HG03442 (cell line): ENCODE results near the gene GLIS1.

Source experiments
- ATAC-seq: cut with Tn5 transposase; IDR thresholded peaks from one replicate; pipeline ENCODE4 v1.9.1; 2021; ENCODE audit warnings: mild to moderate bottlenecking, moderate library complexity; ENCODE audit not compliant: unreplicated experiment

Gene GLIS1

DNA sequence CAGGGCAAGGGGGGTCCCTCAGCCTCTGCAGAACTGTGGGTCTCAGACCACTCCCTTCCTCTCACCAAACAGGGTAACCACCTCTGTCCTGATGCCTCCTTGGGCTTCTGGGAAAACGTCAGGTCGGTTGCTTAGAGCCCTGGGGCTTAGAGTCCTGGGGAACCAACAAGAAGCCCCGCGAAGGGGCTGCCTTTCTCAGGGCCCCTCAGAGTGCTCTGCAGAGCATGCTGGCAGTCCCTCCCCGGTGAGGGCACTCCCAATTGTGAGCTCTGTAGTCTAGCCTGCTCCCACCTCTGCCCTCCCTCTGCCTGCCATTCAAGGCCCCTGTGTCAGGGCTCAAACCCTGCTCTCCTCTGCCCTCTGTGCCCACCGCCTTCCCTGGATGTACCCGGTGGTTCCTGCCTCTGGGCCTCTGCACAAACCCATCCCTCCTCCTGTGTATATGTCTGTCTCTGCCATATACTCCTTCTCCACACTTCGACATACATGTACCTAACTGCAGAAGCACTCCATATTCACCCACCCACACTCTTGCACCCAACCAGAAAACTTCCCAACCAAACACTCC is 187.5 kb downstream of the GLIS1 start:
- no peak for ATAC-seq

DNA sequence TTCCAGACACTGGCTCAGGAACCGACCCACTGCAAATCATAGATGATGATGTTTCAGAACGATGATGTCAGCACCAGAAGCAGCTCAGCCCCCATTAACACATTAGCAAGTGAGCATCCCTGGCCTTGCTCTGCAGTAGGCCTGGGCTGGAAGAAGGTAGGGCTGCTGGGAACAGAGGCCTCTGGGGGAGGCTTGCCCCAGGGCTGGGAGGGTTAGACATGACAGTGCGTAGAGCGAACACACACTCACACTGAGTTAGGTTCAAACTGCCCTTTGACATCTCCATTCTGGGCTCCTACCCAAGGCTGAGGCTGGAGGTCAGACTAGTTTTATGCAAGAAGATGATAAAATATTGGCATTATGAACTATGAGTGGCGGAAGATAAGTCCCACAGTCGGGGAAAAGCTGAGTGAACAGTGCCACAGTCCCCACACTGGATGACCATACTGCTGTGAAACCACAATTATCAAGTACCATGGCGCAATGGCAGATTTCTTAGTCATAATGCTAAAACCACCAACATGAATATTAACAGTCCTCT is 188.7 kb downstream of the GLIS1 start:
- no peak for ATAC-seq

DNA sequence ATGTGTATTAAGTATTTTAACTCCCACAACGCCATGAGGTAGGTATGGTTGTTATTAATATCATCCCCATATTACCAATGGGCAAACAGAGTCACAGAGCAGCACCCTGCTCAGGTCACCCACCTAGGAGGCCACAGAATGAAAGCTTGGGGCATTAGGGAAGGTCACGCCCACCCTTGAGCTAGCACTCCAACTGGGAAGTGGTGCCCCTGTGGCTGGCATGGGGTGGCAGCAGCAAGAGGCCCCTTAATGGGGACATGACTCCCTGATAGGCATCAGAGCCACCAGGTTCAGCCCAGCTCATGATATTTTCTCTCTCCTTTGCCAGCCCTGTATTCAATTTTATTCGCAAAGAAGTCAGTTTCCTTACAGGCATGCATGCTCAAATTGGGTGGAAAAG is 189.2 kb downstream of the GLIS1 start:
- ATAC-seq = no peak

DNA sequence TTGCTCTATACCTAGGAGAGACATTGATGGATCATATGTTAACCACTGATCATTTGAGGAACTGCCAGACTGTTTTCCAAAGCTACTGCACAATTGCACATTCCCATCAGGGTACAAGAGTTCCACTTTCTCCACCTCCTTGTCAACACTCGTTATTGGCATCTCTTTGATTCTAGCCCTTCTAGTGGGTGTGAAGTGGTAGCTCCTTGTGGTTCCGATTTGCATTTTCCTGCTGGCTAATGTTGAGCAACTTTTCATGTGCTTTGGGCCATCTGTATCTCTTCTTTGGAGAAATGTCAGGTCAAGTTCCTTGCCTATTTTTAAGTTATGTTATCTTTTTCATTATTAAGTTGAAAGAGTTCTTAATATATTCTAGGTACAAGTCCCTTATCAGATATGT is 189.7 kb downstream of the GLIS1 start:
- ATAC-seq = no peak

DNA sequence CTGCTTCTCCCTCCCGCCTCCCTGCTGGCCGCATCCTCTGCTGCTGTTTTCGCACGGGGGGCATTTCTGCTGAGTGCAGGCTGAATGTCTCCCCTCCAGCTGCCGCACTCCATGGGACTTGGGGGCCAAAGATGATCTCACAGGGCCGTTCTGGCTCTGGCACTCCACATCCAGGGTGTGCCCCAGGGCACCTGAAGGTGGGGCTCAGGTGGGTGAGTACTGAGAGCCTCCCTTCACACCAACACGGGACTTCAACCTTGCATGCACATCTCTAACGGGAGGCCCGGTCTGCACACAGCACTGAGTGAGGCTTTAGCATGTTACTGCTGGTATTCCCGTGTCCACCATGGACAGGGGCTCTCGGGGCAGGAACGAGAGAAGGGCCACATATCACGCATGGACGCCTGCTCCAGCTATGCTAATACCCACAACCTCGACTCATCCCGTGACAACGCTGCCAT is 190.9 kb downstream of the GLIS1 start:
- no peak for ATAC-seq

DNA sequence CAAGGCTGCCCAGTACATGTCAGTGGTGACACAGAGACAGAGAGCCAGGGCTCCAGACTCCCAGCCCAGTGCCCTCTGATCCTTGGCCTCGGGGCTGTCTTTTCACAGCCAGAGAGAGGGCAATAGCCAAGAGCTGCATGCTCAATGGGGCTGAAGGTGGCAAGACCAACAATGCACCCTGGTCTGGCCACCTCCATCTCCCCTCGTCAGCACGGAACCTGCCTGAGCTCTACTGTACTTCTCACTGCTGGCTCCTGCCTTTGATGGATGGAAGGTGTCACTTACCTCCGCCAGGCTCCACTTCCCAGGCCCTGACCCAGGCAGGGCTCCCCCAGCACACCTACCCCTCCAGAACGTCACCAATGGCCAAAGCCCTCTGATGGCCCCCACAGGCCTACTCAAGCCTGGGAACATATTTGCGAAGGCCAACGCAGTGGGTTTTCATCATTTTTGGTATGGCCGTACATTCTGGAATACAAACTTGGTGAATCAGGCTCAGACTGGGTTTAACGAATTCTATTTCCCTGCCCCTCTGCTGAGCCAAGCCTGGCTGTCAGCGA is 191.7 kb downstream of the GLIS1 start:
- ATAC-seq = no peak

DNA sequence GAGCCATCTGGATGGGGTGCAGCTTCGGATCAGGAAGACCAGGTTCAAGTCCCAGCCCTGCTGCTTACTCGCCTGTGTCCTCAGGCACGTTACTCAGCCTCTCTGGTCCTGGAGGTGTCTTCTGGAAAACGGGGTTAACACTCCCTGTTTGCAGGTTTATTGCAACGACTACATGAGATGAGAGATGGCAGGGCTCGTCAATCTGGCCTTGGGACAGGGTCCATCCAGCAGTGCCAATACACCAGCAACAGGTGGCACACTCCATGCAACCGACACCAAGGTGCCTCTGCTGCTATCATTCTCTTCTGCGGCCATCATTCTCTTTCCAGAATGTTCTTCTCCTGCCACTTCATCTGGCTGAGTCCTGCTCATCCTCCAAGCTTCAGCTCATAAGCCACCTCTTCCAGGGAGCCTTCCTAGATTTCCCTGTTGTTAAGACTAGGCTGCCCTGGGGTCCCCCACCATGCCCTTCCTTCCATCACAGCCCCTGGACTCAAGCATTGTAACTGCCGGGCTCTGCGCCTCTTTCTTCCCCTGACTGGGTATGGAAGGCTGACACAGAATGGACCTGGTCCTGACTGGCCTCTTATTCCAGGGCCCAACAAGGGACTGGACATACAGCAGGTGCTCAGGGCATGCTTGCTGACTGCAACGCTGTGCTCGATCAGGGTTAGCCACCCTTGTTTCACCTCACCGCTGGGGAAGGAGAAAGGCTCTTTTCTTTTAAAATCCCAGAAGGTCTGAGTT is 192.4 kb downstream of the GLIS1 start:
- ATAC-seq = no peak

DNA sequence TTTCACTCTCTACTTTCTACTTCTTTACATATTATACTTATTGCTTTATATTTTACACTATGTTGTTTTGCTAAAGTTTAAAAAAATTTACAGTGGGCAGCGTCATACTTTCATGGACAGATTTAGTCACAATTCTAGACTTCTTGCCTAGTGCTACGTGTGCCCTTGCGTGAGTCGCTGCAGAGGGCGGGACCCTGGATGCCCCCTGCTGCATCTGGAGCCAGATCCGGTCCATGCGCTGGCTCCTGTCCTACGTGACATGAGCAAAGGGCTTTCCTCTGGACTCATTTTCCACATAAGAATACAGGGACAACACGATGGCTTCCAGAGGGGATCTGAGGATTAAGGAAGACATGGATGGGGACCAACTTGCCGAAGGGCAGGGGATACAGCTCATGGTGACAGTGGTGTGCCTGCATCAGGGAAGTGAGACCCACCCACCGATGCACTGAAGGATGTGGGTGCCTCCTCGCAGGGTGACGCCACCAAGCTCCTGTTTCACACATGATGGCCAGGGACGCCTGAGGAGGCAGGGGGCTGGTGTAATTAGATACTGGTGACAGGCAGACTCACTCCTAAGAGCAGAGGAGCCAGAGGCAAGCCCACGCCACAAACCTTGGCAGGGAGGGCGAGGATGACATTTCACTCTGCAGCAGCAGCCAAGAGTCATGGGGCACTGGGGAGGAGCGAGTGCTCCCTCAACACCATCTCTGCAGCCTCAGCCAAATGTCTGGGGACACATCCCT is 193.1 kb downstream of the GLIS1 start:
- no peak for ATAC-seq

DNA sequence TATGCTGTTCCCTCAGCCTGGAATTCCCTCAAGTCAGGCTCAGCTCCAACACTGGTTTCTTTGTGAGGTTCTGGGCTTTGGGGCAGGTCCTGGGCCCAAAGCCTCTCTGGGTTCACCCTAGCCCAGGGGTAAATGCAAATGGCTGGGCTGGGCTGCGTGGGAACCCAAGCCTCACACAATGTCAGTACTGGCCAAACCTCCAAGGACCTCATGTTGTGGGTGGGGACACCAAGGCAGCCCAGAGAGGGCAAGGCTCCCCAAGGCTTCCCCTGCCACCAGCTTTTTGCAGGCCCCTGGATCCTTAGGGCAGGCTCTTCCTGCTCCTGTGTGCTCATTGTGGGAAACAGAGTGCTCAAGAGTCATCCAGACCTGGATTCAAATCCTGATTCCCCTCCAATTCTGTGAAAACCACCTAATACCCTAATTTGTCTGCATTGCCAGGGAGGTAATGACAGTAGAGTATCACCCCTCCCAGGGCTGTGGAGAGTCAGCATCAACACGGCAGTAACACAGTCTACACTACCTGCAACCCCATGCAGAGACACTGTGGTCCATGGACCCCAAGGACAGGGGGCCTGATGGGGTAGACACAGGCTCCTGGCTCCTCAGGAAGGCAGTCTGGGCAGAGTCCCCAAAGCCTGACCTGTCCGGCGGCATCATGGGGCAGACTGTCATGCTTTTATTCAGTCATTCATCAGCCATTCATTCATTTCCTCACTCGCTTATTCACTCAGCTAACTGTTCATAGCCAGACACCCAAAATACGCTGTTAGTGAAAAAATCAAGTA is 194.0 kb downstream of the GLIS1 start:
- ATAC-seq = no peak

DNA sequence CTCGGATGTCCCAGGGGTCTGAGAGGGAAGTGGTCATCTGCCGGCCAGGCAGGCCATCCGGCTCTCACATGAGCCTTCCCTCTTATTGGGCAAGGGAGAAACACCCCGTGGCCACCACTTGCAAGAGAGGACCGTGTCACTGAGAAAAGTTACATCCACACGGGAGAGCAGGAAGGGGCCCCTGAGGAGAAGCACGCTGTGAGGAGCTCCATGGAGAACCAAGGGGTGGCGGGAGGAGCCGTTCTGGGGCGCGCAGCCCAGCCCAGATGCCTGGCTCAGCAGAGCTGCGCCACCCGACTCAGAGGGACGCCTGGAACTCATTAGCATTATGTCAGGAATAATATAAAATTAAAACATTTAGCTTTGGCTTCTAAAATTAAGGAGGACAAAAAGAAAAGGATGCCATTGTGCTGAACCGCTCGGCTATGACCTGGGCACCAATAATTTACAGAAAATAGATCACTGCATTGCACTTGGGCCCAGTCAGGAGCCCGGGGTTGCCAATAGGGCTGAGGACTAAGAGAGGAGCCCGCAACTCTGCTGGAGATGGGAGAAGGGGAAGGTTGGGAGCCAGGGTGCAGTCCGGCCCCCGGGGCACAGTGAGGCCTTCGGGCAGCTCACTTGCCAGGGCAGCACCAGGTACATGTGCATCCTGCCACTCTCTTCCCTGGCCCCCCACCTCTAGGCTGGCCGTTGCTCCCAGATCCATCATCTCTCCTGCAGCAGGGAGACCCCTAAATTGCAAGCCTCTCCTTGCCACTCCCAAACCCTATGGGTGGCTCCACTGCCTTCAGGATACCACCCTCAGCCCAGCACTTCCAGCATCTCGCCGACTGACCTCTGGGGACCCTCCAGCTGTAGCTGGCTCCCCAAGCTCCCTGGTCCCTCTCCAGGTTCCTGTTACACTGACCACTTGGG is 194.9 kb downstream of the GLIS1 start:
- ATAC-seq = no peak

DNA sequence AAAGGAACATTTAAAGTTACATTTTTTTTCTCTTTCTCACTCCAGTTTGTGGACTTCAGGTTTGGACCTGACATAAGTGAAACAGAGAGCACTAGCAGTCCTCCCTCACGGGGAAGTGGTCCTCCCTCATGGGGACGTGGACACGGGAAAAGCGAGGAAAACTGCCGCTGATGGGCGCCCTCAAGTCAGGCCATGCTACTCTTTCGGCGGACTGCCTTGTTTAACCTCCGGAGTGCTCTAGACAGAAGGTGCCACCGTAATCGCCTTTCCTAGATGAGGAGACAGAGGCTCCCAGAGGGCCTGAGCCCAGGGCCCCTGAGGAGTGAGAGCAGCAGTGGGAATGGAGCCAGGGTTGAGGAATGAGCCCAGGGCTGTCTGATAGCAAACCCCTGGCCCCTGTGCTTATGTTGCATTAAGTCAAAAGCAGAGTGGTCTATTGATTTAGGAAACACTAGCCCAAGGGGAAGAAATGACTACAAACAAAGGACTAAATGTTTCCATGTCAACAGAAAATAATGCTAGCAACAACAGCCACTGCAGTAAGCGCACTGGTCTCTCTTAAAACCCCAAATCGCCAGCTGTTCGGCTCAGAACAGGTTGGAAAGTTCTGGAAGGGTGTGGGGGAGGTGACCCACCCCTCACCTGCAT is 195.7 kb downstream of the GLIS1 start:
- no peak for ATAC-seq

DNA sequence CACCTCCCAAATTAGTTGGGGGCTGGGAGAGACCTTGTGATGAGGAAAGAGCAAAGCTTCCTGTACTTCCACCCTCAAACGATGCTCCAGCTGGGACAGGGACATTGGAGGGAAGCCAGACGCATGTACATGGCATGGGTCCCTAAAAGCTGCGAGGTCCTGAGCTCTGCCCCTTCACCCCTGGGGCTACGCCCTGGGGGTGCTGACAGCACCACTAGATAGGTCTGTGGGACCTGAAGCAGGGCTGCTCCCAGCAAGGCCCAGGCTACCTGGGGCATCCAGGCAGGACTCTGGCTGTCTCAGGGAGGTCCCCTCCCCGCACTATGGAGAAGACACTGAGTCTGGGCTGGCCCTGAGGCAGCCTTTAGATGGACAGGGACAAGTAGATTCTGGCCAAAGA is 196.4 kb downstream of the GLIS1 start:
- no peak for ATAC-seq

DNA sequence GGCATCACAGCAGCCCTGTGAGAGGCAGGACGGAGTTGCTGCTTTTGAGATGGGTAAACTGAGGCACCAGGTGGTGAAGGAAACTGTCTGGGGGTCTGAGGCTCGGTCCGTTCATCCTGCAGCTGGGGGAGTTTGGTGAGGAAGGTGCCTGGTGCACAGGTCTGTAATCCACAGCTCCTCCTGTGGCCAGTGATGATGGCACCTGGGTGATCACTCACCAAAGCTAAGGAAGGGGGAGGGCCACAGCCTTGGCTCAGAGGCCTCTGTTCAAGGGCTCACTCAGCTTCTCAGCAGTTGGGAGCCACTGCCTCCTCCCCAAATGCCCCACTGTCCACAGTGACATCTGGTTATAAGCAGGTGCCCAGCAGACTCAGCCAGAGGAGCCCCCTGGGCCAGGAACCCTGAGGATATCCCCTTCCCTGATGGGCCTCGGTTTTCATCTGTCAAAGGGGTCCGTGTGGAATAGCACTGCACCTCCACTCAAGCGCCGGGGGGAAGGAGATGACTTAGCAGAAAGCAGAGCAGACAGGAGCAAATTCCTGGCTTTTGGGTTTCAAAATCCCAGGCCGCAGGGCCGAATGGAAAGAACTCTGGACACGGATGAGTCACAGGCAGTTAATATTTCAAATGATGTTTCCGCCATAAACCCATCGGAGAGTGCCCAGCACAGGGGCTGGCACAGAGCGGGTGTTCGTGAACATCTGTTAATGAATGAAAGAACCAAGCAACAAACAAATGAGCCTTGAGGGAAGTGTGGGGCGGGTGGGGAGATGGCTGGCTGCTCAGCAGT is 197.0 kb downstream of the GLIS1 start:
- ATAC-seq = no peak

DNA sequence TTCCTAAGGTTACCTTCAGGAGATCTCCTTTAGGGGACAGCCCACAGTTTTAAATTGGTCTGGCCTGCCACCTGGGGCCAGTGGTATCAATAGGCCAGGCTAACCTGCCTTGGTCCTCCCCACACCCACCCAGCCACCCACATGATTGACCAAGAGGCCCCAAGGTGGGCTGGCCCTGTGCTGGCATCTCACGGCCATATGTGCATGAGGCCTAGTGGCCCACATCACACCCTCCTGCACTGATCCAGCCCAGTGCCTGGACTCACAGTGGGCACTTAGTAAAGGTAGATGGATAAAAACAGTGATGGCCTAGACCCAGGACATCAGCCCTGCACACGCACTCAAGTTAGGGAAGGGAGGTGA is 197.7 kb downstream of the GLIS1 start:
- no peak for ATAC-seq

DNA sequence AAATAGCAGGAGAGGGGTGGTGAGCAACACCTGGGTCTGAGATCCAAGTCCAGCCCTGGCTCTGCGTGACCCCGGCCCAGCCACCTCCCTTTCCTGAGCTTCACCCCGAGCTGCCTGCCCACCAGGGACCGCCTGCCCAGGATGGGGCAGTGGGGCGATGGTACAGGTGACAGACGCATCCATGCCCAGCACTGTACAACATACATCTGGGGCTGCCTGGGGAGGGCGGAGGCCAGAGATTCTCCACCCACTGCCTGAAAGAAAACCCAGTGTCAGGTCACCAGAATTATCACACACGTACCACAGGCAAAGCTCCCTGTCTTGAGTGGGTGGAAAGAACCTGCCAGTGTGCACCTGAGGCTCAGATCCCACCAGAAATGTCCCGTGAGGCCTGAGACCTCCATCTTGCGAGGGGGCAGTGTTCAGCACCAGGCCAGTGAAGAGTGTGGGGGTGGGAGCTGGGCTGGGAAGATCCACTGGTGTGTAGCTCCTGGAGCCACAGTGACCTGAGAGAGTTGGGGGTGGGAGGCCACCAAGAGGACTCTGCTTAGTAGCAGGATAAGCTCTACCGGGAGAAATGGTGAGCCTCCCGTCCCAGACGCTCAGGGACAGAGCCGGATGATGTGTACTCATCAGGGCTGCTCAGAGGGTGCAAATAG is 198.2 kb downstream of the GLIS1 start:
- ATAC-seq = no peak

DNA sequence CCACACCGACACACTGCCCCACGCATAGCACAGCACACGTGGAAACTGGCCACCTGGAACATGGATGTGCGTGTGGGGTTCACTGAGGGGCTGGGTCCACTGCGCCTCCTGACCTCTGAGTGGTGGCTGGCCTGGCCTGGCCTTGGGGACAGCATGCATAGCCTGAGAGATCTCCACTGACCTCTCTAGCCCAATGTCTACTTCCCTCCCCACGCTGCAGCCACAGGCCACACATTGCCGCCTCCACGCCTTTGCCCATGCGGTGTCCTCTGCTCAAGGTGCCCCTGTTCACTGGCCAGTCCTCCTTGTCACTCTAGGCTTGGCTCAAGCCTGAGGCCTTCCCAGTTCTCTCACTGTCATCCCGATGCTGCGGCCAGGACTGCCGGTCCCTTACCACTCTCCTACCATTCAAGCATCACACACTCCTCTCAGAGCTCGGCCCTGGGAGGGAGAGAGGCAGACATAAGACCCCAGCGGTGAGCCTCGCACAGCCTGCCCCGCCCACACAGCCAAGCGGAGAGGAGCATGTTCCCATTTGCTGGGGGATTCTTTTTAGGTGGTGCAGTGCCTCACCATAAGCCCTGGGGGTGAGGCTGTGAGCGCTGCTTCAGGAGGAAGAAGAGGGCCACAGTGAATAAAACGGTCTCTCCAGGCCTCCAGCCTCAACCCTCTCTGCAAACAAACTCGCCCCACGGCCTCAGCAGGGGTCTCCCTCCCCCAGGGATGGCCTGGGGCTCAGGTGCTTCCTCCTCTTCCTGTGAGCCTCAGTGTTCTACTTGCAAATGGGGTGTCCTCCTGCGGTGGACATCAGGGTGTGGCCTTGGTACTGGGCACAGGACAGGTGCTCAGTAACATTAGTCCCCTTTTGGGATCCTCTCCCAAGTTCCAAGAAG is 199.0 kb downstream of the GLIS1 start:
- no peak for ATAC-seq

DNA sequence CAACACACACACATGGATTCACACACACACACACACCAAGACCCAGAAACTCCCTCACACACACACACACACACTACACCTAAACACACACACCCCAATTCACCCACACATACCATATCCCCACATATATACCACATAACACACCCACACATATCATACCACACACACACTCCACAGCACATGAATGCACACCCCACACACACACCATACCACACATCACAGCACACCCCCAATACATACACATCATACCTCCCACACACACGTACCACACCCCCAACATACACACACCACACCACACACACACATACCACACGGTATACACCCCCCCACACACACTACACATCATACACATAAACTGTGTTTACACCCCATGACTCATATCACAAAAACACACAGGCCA is 199.7 kb downstream of the GLIS1 start:
- no peak for ATAC-seq
